ENCODE results near the gene RXFP4. TPM values are rescaled to one million over a fixed set of nuclear protein-coding genes. Genes with fewer than 3 reads are reported as not detected.

RXFP4 gene
- total and polyA plus RNA-seq, 2 of the 13 experiments (the other 11 are each of a cell fraction or from before 2014, with no cell fraction given) = 0.38 to 1.4 TPM

GRCh38 chr1:155893389-155894142 is 47.9 kb upstream of the RXFP4 start (continued):
- TF ChIP-seq KAT8 (CRISPR knock-in tag; IDR thresholded peaks at IDR 0.05) (no peak), PRDM4 (CRISPR knock-in tag; IDR thresholded peaks at IDR 0.05; ENCODE audit: borderline replicate concordance) (no peak), ZNF607 (CRISPR knock-in tag; IDR thresholded peaks at IDR 0.05; ENCODE audit: borderline replicate concordance) (no peak), SKI (IDR thresholded peaks at IDR 0.05; ENCODE audit: partially characterized antibody) (peak; percentile 66), FOXP1 (IDR thresholded peaks at IDR 0.05) (0 out of 2 replicates have a peak, but pooled peaks have one; percentile 15), FOXP1 (CRISPR knock-in tag; IDR thresholded peaks at IDR 0.05) (peak; percentile 87; the same call in 1 of the 2 replicates), KLF16 (CRISPR knock-in tag; IDR thresholded peaks at IDR 0.05) (peak in 1 of 2 experiments; percentile 49; a peak in 1 of 4 replicates), ARNTL (CRISPR knock-in tag; IDR thresholded peaks at IDR 0.05) (peak; percentile 49; the same call in 1 of the 2 replicates), KDM2A (CRISPR knock-in tag; IDR thresholded peaks at IDR 0.05; ENCODE audit: borderline replicate concordance, low read depth) (peak; percentile 33; the same call in 1 of the 2 replicates), MLXIP (CRISPR knock-in tag; IDR thresholded peaks at IDR 0.05; ENCODE audit: borderline replicate concordance) (no peak), ZFP82 (CRISPR knock-in tag; IDR thresholded peaks at IDR 0.05; ENCODE audit: borderline replicate concordance) (0 out of 2 replicates have a peak, but pooled peaks have one; percentile 28), RARA (CRISPR knock-in tag; IDR thresholded peaks at IDR 0.05) (peak; percentile 47; the same call in 1 of the 2 replicates), GATAD2A (CRISPR knock-in tag; IDR thresholded peaks at IDR 0.05) (peak; percentile 60), ZBTB33 (CRISPR knock-in tag; IDR thresholded peaks at IDR 0.05) (peak; percentile 37; the same call in 1 of the 2 replicates), SRSF9 (IDR thresholded peaks at IDR 0.05; ENCODE audit: borderline replicate concordance, insufficient read depth, low read depth, low read length, poor library complexity, severe bottlenecking) (no peak)
- TF ChIP-seq, protein P1, sequence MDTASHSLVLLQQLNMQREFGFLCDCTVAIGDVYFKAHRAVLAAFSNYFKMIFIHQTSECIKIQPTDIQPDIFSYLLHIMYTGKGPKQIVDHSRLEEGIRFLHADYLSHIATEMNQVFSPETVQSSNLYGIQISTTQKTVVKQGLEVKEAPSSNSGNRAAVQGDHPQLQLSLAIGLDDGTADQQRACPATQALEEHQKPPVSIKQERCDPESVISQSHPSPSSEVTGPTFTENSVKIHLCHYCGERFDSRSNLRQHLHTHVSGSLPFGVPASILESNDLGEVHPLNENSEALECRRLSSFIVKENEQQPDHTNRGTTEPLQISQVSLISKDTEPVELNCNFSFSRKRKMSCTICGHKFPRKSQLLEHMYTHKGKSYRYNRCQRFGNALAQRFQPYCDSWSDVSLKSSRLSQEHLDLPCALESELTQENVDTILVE (CRISPR knock-in tag; IDR thresholded peaks at IDR 0.05) = peak; percentile 74; the same call in 1 of the 2 replicates
- TF ChIP-seq, protein P2, sequence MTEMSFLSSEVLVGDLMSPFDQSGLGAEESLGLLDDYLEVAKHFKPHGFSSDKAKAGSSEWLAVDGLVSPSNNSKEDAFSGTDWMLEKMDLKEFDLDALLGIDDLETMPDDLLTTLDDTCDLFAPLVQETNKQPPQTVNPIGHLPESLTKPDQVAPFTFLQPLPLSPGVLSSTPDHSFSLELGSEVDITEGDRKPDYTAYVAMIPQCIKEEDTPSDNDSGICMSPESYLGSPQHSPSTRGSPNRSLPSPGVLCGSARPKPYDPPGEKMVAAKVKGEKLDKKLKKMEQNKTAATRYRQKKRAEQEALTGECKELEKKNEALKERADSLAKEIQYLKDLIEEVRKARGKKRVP (CRISPR knock-in tag; IDR thresholded peaks at IDR 0.05) = peak in 1 of 2 experiments; percentile 61; a peak in 1 of 4 replicates

Measured in HepG2 (cell line).